ENCODE results near the gene UBE2Q2. TPM values are rescaled to one million over a fixed set of nuclear protein-coding genes. Genes with fewer than 3 reads are reported as not detected.
"Not testable (repeated sequence)": the region's sequence is repeated elsewhere in the genome, so short reads cannot be mapped to it uniquely, and the experiment has no call there.

The UBE2Q2 gene
- polyA plus RNA-seq (2013, experiment 1 of 2): 38.6 TPM
- 38.9 TPM for polyA plus RNA-seq (2013, experiment 2 of 2)

DNA sequence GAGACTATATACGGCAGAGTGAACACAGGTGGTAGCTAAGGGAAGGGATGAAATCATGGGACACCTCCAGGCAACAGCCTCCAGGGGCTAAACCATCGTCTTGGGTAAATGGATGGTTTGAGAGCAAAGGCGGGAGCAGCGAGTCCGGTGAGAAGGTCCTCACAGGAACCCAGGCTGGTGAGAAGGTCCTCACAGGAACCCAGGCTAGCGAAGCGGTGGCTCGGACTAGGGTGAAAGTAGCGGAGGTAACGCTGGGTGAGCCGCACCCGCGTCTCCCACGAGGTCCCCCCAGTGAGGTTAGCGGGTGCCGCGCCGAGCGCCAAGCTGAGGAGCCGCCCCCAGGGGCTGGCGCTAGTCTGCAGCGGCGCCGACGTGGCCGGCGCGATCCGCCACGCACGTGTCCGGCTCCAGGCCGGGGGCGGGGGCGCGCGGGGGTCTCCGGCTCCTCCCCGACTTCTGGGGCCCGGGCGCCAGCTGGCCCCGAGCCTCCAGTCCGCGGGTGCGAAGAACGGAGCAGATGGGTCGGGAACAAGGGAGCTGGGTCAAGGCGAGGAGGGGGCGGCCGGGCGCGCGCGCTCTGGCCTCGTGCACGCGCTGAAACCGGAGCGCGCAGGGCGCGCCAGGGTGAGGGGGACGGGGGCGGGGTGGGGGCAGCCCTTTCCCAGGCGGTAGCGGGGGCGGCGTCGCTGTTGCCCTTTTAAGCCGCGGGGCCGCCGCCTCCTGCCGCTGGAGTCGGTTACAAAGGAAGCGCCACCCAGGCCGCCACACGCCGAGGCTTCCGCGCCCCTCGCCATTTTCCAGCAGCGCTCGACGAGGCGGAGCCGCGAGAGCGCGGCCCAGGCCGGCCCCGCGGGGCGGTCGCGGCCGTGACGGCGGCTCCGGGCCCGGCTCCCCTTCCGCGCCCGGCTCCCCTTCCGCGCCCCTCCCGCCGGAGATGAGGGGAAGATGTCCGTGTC, at the start of gene UBE2Q2:
TSS of gene UBE2Q2 (plus strand) at position 726 of the 956 bp plus-strand sequence. CDS start at position 946, 220 bp downstream.
- peak within 1 kb of the TSS; percentile 94 to 100 for H3K14ac ChIP-seq (ENCODE audit: low read length in 2 of 2)
- H3K9ac ChIP-seq (ENCODE audit: low read length): peak within 1 kb of the TSS; percentile 95
- peak within 1 kb of the TSS; percentile 93 to 99 for H3K4me3 ChIP-seq (ENCODE audit: insufficient read depth in 1 of 2, low read depth in 1 of 2, low read length in 2 of 2)
- H2BK12ac ChIP-seq (ENCODE audit: low read length in 2 of 2): peak within 1 kb of the TSS; percentile 56 to 78
- H3K27ac ChIP-seq (ENCODE audit: low read length, poor library complexity, severe bottlenecking): peak within 1 kb of the TSS; percentile 38
- peak within 1 kb of the TSS; percentile 99 to 100 for H3K4ac ChIP-seq (ENCODE audit: low read depth in 1 of 2, low read length in 2 of 2)
- peak within 1 kb of the TSS; percentile 97 for H4K8ac ChIP-seq (ENCODE audit: low read length)
- peaks cover 15% of the 10 kb centered on the region for H3K4me1 ChIP-seq (ENCODE audit: control insufficient read depth, insufficient read depth, low read depth, low read length)
- peak within 1 kb of the TSS; percentile 99 to 100 for H3K18ac ChIP-seq (ENCODE audit: low read depth in 1 of 2, low read length in 2 of 2)
- WGBS: under 1% methylated on average over 84 of the region's 109 CpGs
- peaks cover 0 to 3% of the 10 kb centered on the region in 2 experiments for H3K36me3 ChIP-seq (ENCODE audit: control insufficient read depth in 1 of 2, insufficient read depth in 2 of 2, low read depth in 1 of 2, low read length in 2 of 2)
- peak within 1 kb of the TSS; percentile 94 for H3K4me2 ChIP-seq (ENCODE audit: low read length, poor library complexity, severe bottlenecking)
- H2BK15ac ChIP-seq (ENCODE audit: low read depth, poor library complexity, severe bottlenecking): peak within 1 kb of the TSS; percentile 95
- peak within 1 kb of the TSS; percentile 86 for H2AFZ ChIP-seq (ENCODE audit: low read depth, low read length)
- H2AK5ac ChIP-seq (ENCODE audit: low read length, severe bottlenecking): peak within 1 kb of the TSS; percentile 66
- peak; percentile 78 for DNase-seq
- peak within 1 kb of the TSS; percentile 46 to 99 for H3K23ac ChIP-seq (ENCODE audit: low read length in 2 of 2)
- no peaks in the 10 kb centered on the region for H3K27me3 ChIP-seq (ENCODE audit: control insufficient read depth in 1 of 2, insufficient read depth in 1 of 2, low read length in 2 of 2)
- peak within 1 kb of the TSS; percentile 100 for H4K91ac ChIP-seq (ENCODE audit: low read length)
- no peaks in the 10 kb centered on the region for H3K9me3 ChIP-seq (ENCODE audit: control insufficient read depth, low read length)
- peak within 1 kb of the TSS; percentile 92 for H2BK120ac ChIP-seq (ENCODE audit: low read depth, low read length)
- H3K79me1 ChIP-seq (replicated peaks; ENCODE audit: low read length, poor library complexity, severe bottlenecking): peaks cover 12% of the 10 kb centered on the region
- peak within 1 kb of the TSS; percentile 86 for H2BK5ac ChIP-seq (ENCODE audit: low read depth, low read length, poor library complexity, severe bottlenecking)

DNA sequence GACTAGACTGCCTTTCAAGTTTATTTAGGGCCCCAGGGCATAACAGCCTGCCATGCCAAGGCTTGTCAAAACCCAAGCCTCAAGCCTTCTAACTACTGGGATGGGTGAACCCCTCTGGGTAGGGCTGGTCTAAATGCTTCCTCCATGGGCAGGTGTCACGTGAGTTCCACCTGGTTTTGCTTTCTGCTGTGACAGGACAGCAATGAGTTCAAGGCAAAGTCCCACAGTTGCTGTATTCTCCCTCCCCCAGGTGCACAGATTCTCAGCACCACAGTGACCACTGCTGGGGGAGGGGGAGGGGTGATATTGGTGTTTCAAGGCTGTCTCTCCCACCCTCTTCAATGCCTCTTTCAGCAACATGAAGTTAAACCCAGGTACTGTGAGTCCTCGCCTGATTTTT, 46.9 kb upstream of the UBE2Q2 start:
- Histone ChIP-seq H2AFZ (ENCODE audit: low read depth, low read length) (no peak overlapping the region), H2BK5ac (ENCODE audit: low read depth, low read length, poor library complexity, severe bottlenecking) (no peak overlapping the region), H2BK12ac (ENCODE audit: low read length in 2 of 2) (no peak overlapping the region), H3K4ac (ENCODE audit: low read depth in 1 of 2, low read length in 2 of 2) (no peak overlapping the region), H3K27me3 (ENCODE audit: control insufficient read depth in 1 of 2, insufficient read depth in 1 of 2, low read length in 2 of 2) (peaks cover 0 to 7% of the 10 kb centered on the region in 2 experiments), H4K8ac (ENCODE audit: low read length) (no peak overlapping the region), H3K27ac (ENCODE audit: low read length, poor library complexity, severe bottlenecking) (no peak overlapping the region), H3K9ac (ENCODE audit: low read length) (no peak overlapping the region), H3K4me3 (ENCODE audit: insufficient read depth in 1 of 2, low read depth in 1 of 2, low read length in 2 of 2) (no peak overlapping the region), H3K23ac (ENCODE audit: low read length in 2 of 2) (no peak overlapping the region), H3K4me2 (ENCODE audit: low read length, poor library complexity, severe bottlenecking) (no peak overlapping the region), H3K36me3 (ENCODE audit: control insufficient read depth in 1 of 2, insufficient read depth in 2 of 2, low read depth in 1 of 2, low read length in 2 of 2) (no peaks in the 10 kb centered on the region), H2AK5ac (ENCODE audit: low read length, severe bottlenecking) (no peak overlapping the region), H3K4me1 (ENCODE audit: control insufficient read depth, insufficient read depth, low read depth, low read length) (peaks cover 1% of the 10 kb centered on the region), H4K91ac (ENCODE audit: low read length) (no peak overlapping the region), H2BK120ac (ENCODE audit: low read depth, low read length) (no peak overlapping the region), H3K79me1 (replicated peaks; ENCODE audit: low read length, poor library complexity, severe bottlenecking) (no peaks in the 10 kb centered on the region), H3K18ac (ENCODE audit: low read depth in 1 of 2, low read length in 2 of 2) (no peak overlapping the region), H3K9me3 (ENCODE audit: control insufficient read depth, low read length) (no peaks in the 10 kb centered on the region), H3K14ac (ENCODE audit: low read length in 2 of 2) (no peak overlapping the region), H2BK15ac (ENCODE audit: low read depth, poor library complexity, severe bottlenecking) (no peak overlapping the region)
- no peak for DNase-seq
- 67% methylated on average over 1 of the region's 2 CpGs for WGBS

GRCh38 chr15:75797146-75797545, 46.1 kb upstream of the UBE2Q2 start:
- not testable (repeated sequence) for H2BK12ac ChIP-seq (ENCODE audit: low read length in 2 of 2); H2BK15ac ChIP-seq (ENCODE audit: low read depth, poor library complexity, severe bottlenecking)

GRCh38 chr15:75799190-75799589, 44.1 kb upstream of the UBE2Q2 start:
- H3K4me2 ChIP-seq (ENCODE audit: low read length, poor library complexity, severe bottlenecking): no peak overlapping the region
- no peak overlapping the region for H3K23ac ChIP-seq (ENCODE audit: low read length in 2 of 2)
- DNase-seq: no peak
- H2AFZ ChIP-seq (ENCODE audit: low read depth, low read length): no peak overlapping the region
- no peak overlapping the region for H2BK15ac ChIP-seq (ENCODE audit: low read depth, poor library complexity, severe bottlenecking)
- H3K36me3 ChIP-seq (ENCODE audit: control insufficient read depth in 1 of 2, insufficient read depth in 2 of 2, low read depth in 1 of 2, low read length in 2 of 2): no peaks in the 10 kb centered on the region
- H2BK12ac ChIP-seq (ENCODE audit: low read length in 2 of 2): no peak overlapping the region
- H2AK5ac ChIP-seq (ENCODE audit: low read length, severe bottlenecking): no peak overlapping the region
- H3K4me3 ChIP-seq (ENCODE audit: insufficient read depth in 1 of 2, low read depth in 1 of 2, low read length in 2 of 2): no peak overlapping the region
- no peak overlapping the region for H3K27ac ChIP-seq (ENCODE audit: low read length, poor library complexity, severe bottlenecking)
- H3K4ac ChIP-seq (ENCODE audit: low read depth in 1 of 2, low read length in 2 of 2): no peak overlapping the region
- H4K91ac ChIP-seq (ENCODE audit: low read length): no peak overlapping the region
- H3K9me3 ChIP-seq (ENCODE audit: control insufficient read depth, low read length): no peaks in the 10 kb centered on the region
- H3K18ac ChIP-seq (ENCODE audit: low read depth in 1 of 2, low read length in 2 of 2): no peak overlapping the region
- no peak overlapping the region for H3K9ac ChIP-seq (ENCODE audit: low read length)
- H4K8ac ChIP-seq (ENCODE audit: low read length): no peak overlapping the region
- no peak overlapping the region for H2BK5ac ChIP-seq (ENCODE audit: low read depth, low read length, poor library complexity, severe bottlenecking)
- peaks cover 0 to 14% of the 10 kb centered on the region in 2 experiments for H3K27me3 ChIP-seq (ENCODE audit: control insufficient read depth in 1 of 2, insufficient read depth in 1 of 2, low read length in 2 of 2)
- no peak overlapping the region for H3K14ac ChIP-seq (ENCODE audit: low read length in 2 of 2)
- H3K79me1 ChIP-seq (replicated peaks; ENCODE audit: low read length, poor library complexity, severe bottlenecking): no peaks in the 10 kb centered on the region
- H3K4me1 ChIP-seq (ENCODE audit: control insufficient read depth, insufficient read depth, low read depth, low read length): peaks cover 3% of the 10 kb centered on the region
- H2BK120ac ChIP-seq (ENCODE audit: low read depth, low read length): no peak overlapping the region

More at GRCh38 chr15:75797146-75797545, 46.1 kb upstream of the UBE2Q2 start:
- 84% methylated on average over 1 of the region's 1 CpG for WGBS
- H3K9me3 ChIP-seq (ENCODE audit: control insufficient read depth, low read length); H3K4me2 ChIP-seq (ENCODE audit: low read length, poor library complexity, severe bottlenecking); H4K91ac ChIP-seq (ENCODE audit: low read length); H3K18ac ChIP-seq (ENCODE audit: low read depth in 1 of 2, low read length in 2 of 2); H3K79me1 ChIP-seq (replicated peaks; ENCODE audit: low read length, poor library complexity, severe bottlenecking); DNase-seq; H3K4ac ChIP-seq (ENCODE audit: low read depth in 1 of 2, low read length in 2 of 2); H4K8ac ChIP-seq (ENCODE audit: low read length); H3K23ac ChIP-seq (ENCODE audit: low read length in 2 of 2); H2AK5ac ChIP-seq (ENCODE audit: low read length, severe bottlenecking); H3K27me3 ChIP-seq (ENCODE audit: control insufficient read depth in 1 of 2, insufficient read depth in 1 of 2, low read length in 2 of 2); H3K36me3 ChIP-seq (ENCODE audit: control insufficient read depth in 1 of 2, insufficient read depth in 2 of 2, low read depth in 1 of 2, low read length in 2 of 2); H2AFZ ChIP-seq (ENCODE audit: low read depth, low read length); H3K4me3 ChIP-seq (ENCODE audit: insufficient read depth in 1 of 2, low read depth in 1 of 2, low read length in 2 of 2); H3K9ac ChIP-seq (ENCODE audit: low read length); H3K4me1 ChIP-seq (ENCODE audit: control insufficient read depth, insufficient read depth, low read depth, low read length); H3K27ac ChIP-seq (ENCODE audit: low read length, poor library complexity, severe bottlenecking); H2BK120ac ChIP-seq (ENCODE audit: low read depth, low read length); H2BK5ac ChIP-seq (ENCODE audit: low read depth, low read length, poor library complexity, severe bottlenecking): not testable (repeated sequence)
- H3K14ac ChIP-seq (ENCODE audit: low read length in 2 of 2): peak overlapping the region in 1 of 2 experiments; percentile 71

Measured in mesenchymal stem cell (in vitro differentiated cells and primary cell).